A673 (cell line): Measurements from ENCODE around the gene SCPEP1. TPM values are rescaled to one million over a fixed set of nuclear protein-coding genes. Genes with fewer than 3 reads are reported as not detected.

Source experiments
- BruUV-seq: library from RNA; stranded (reverse); fragments of 400-500 nt; replicated peaks from 2 replicates; lab custom pipeline; 2021; lab: Mats Ljungman, UMichigan
- CTCF ChIA-PET: fragments of 300-600 bp; sonication (Branson Sonifier 250); formaldehyde crosslinking; loops from one replicate; lab custom pipeline; 2022; ENCODE audit warnings: antibody characterized with exemption; lab: Charles Lee
- POLR2A ChIA-PET: fragments of 300-600 bp; sonication (Branson Sonifier 250); formaldehyde crosslinking; loops from one replicate; lab custom pipeline; 2022; ENCODE audit warnings: antibody characterized with exemption; ENCODE audit not compliant: low non-redundant PET; lab: Charles Lee
- DNase-seq: peaks from one replicate; pipeline ENCODE4 v3.0.0-alpha.2; 2015; ENCODE audit warnings: low spot score
- H3K27ac ChIP-seq: fragments of 200-600 bp; sonication (generic); 2 replicates; pipeline ENCODE4 v1.5.1; 2016; ENCODE audit warnings: mixed run types, low read depth, mild to moderate bottlenecking, mixed read lengths, antibody characterized with exemption, low read length; ENCODE audit not compliant: poor library complexity, severe bottlenecking
- H3K27me3 ChIP-seq: fragments of 200-600 bp; sonication (generic); replicated peaks from 2 replicates; pipeline ENCODE4 v1.6.1; 2017; ENCODE audit warnings: mixed run types, low read depth, mild to moderate bottlenecking, mixed read lengths, antibody characterized with exemption, low read length; ENCODE audit not compliant: insufficient read depth, poor library complexity
- H3K36me3 ChIP-seq: fragments of 200-600 bp; sonication (generic); 2 replicates; pipeline ENCODE4 v1.6.1; 2016; ENCODE audit warnings: mixed run types, mild to moderate bottlenecking, mixed read lengths, antibody characterized with exemption, low read length; ENCODE audit not compliant: insufficient read depth, poor library complexity, severe bottlenecking
- H3K4me1 ChIP-seq: fragments of 200-600 bp; sonication (generic); 2 replicates; pipeline ENCODE4 v1.6.1; 2017; ENCODE audit warnings: mixed run types, mild to moderate bottlenecking, mixed read lengths, antibody characterized with exemption, low read length; ENCODE audit not compliant: insufficient read depth, poor library complexity, severe bottlenecking
- H3K4me3 ChIP-seq: fragments of 200-600 bp; sonication (generic); 2 replicates; pipeline ENCODE4 v1.5.1; 2016; ENCODE audit warnings: low read depth, mixed run types, mild to moderate bottlenecking, mixed read lengths, low read length; ENCODE audit not compliant: poor library complexity, severe bottlenecking
- H3K9me3 ChIP-seq: fragments of 200-600 bp; sonication (generic); 2 replicates; pipeline ENCODE4 v1.6.1; 2016; ENCODE audit warnings: mixed run types, low read depth, mild to moderate bottlenecking, mixed read lengths, antibody characterized with exemption, low read length; ENCODE audit not compliant: poor library complexity, severe bottlenecking
- EZH2 ChIP-seq: fragments of 200-600 bp; sonication (generic); IDR thresholded peaks from 2 replicates; pipeline ENCODE4 v1.6.1; 2017; ENCODE audit warnings: borderline replicate concordance, low read depth, mild to moderate bottlenecking, mixed read lengths, antibody characterized with exemption, low read length; ENCODE audit not compliant: poor library complexity, severe bottlenecking
- intact Hi-C: fragments of 100-400 bp; cut with micrococcal nuclease; formaldehyde crosslinking; loops from one replicate; pipeline ENCODE4 v1.10.0; 2022; ENCODE audit not compliant: unreplicated experiment
- total RNA-seq: library from RNA; stranded (reverse); gene quantifications from 2 replicates; pipeline ENCODE4 v1.2.3, GENCODE V29; 2021
- TF ChIP-seq, protein P1 (sequence below): fragments of 300-800, 200-600 bp; sonication (generic); conservative IDR thresholded peaks from 2 replicates; pipeline ENCODE4 v1.5.1; 2017; ENCODE audit warnings: low read depth, mild to moderate bottlenecking, antibody characterized with exemption, low read length, moderate library complexity, mixed read lengths

The SCPEP1 gene
- total RNA-seq, 1 experiment from 2014 or later: 31.8 TPM

DNA sequence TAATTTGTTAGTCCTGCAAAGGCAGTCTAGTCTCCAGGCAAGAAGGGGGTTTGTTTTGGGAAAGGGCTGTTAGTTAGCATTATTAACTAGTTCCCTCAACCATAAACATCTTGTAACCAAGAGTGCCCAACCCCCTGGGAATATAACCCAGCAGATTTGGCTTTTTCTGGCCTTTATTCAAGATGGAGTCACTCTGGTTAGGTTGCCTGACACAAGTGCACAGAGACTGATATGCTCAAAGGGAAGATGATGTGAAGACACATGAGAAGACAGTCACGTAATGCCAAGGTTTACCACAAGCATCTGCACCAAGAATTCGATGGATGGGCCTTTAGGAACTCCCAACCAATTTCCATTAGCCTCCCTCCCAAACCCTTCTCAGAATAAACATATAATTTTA, 3.9 kb upstream of the SCPEP1 start:
- no peaks in the 10 kb centered on the region for H3K4me1 ChIP-seq
- no peaks in the 10 kb centered on the region for H3K36me3 ChIP-seq
- no peak for DNase-seq
- H3K27me3 ChIP-seq: no peaks in the 10 kb centered on the region
- no peaks in the 10 kb centered on the region for H3K9me3 ChIP-seq
- intact Hi-C loops: no loop called here
- H3K27ac ChIP-seq: no peak overlapping the region
- ChIA-PET CTCF (no interaction called here), POLR2A (no interaction called here)
- no peak overlapping the region for H3K4me3 ChIP-seq
- BruUV-seq: no TSS peak
- TF ChIP-seq EZH2: no peak
- TF ChIP-seq, protein P1, sequence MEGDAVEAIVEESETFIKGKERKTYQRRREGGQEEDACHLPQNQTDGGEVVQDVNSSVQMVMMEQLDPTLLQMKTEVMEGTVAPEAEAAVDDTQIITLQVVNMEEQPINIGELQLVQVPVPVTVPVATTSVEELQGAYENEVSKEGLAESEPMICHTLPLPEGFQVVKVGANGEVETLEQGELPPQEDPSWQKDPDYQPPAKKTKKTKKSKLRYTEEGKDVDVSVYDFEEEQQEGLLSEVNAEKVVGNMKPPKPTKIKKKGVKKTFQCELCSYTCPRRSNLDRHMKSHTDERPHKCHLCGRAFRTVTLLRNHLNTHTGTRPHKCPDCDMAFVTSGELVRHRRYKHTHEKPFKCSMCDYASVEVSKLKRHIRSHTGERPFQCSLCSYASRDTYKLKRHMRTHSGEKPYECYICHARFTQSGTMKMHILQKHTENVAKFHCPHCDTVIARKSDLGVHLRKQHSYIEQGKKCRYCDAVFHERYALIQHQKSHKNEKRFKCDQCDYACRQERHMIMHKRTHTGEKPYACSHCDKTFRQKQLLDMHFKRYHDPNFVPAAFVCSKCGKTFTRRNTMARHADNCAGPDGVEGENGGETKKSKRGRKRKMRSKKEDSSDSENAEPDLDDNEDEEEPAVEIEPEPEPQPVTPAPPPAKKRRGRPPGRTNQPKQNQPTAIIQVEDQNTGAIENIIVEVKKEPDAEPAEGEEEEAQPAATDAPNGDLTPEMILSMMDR: no peak

DNA sequence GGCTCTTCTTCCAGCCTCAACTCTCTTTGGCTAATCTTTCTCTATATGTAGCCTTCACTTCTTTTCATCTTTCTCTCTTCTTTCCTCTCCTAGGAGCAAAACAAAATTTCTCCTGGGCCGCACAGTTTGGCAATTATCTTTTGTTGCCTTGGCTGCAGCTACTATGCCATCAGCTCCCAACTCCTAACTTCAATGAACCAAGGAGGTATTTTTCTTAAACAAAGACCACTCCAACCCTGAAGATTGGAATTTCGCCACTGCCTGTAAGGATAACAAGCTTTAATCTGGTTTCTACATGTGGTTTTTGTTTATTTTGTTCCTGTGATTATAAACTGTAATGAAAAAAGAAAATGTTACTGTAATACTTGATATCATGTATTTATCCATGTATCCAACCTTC, 2.3 kb upstream of the SCPEP1 start:
- Histone ChIP-seq H3K9me3 (no peaks in the 10 kb centered on the region), H3K4me1 (no peaks in the 10 kb centered on the region), H3K27me3 (no peaks in the 10 kb centered on the region), H3K36me3 (no peaks in the 10 kb centered on the region), H3K27ac (no peak overlapping the region), H3K4me3 (no peak overlapping the region)
- ChIA-PET POLR2A (no interaction called here), CTCF (no interaction called here)
- TF ChIP-seq, protein P1: no peak
- TF ChIP-seq EZH2: no peak
- DNase-seq: no peak
- no TSS peak for BruUV-seq
- intact Hi-C loops: no loop called here

DNA sequence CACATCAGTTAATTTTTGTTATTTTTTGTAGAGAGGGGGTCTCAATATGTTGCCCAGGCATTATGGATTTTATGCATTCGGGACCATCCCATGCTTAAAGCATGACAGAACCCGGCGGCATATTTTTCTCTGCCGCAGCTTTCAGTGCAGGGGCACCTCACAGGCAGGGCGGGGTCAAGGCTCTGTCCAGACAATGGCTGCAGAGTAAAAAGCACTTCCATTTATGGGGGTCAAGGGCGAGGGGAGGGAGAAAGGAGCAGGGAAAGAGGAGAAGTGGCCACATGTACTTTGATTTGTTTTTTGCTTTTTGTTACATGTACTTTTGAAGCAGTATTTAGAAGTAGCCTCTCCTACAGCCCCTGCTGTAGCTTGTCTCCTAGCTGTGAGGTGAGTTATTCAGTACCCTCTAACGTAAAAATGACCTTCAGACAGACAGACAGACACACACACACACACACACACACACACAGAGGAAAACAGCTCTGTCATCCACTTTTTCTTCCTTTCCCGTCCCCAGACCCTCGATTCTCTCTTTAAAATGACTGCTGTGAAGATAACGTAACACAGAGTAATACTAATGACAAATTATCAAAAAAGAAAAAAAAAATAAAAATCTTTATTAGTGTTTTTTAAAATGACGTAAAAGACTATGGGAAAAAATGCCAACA, 856 bp upstream of the SCPEP1 start:
- Histone ChIP-seq H3K9me3 (no peaks in the 10 kb centered on the region), H3K27me3 (no peaks in the 10 kb centered on the region), H3K4me1 (no peaks in the 10 kb centered on the region), H3K27ac (no peak overlapping the region), H3K4me3 (peak overlapping the region; percentile 51), H3K36me3 (no peaks in the 10 kb centered on the region)
- POLR2A ChIA-PET: no interaction called here
- no TSS peak for BruUV-seq
- CTCF ChIA-PET: no interaction called here
- intact Hi-C loops: no loop called here
- TF ChIP-seq, protein P1: no peak
- TF ChIP-seq EZH2: no peak
- no peak for DNase-seq
